Endothelial cell of umbilical vein (primary cell): ENCODE measurements around the gene HMGN1. TPM values are rescaled to one million over a fixed set of nuclear protein-coding genes. Genes with fewer than 3 reads are reported as not detected.

ENCODE experiments used
- BruUV-seq: library from RNA; stranded (reverse); fragments of 400-500 nt; replicated peaks from 2 replicates; lab custom pipeline; 2021; lab: Mats Ljungman, UMichigan
- CTCF ChIA-PET: fragments of 300-600, 350-600 bp; sonication (Branson Sonifier 250); formaldehyde crosslinking; loops from one replicate; lab custom pipeline; 2021; ENCODE audit warnings: antibody characterized with exemption, inconsistent platforms; lab: Charles Lee
- POLR2A ChIA-PET: fragments of 300-600, 350-600 bp; sonication (Branson Sonifier 250); formaldehyde crosslinking; loops from one replicate; lab custom pipeline; 2021; ENCODE audit warnings: antibody characterized with exemption, inconsistent platforms; lab: Charles Lee
- DNase-seq: peaks from one replicate; pipeline ENCODE4 v3.0.0-alpha.2; 2011; ENCODE audit warnings: low read depth, low spot score
- FAIRE-seq: peaks from 2 replicates; lab custom pipeline; 2011; peaks lifted over from hg19 to GRCh38; lab: Jason Lieb, UNC
- H2AFZ ChIP-seq: 2 replicates; pipeline ENCODE4 v1.6.0; 2012; ENCODE audit warnings: low read depth, low read length, control low read depth, inconsistent platforms
- H3K27ac ChIP-seq: 2 replicates; pipeline ENCODE4 v1.5.1; 2011; ENCODE audit warnings: low read depth, mild to moderate bottlenecking, control low read depth, low read length, moderate library complexity; ENCODE audit not compliant: insufficient read depth
- H3K27me3 ChIP-seq, 2 experiments: 2 replicates each; pipeline versions ENCODE4 v1.6.0 to v1.6.1; 2011; ENCODE audit warnings: low read length in 2 of 2, mixed read lengths in 1 of 2; ENCODE audit not compliant: control insufficient read depth in 2 of 2, insufficient read depth in 2 of 2
- H3K36me3 ChIP-seq, 2 experiments: 2 replicates in 1 of 2; 3 replicates in 1 of 2; pipeline ENCODE4 v1.5.1; 2011; ENCODE audit warnings: low read length in 2 of 2, mild to moderate bottlenecking in 1 of 2, moderate library complexity in 1 of 2; ENCODE audit not compliant: control insufficient read depth in 2 of 2, insufficient read depth in 2 of 2; ENCODE audit errors: extremely low read depth in 1 of 2
- H3K4me1 ChIP-seq: 3 replicates; pipeline ENCODE4 v1.5.1; 2011; ENCODE audit warnings: mild to moderate bottlenecking, low read length; ENCODE audit not compliant: control insufficient read depth, insufficient read depth; ENCODE audit errors: extremely low read depth
- H3K4me2 ChIP-seq: 2 replicates; pipeline ENCODE4 v1.6.1; 2011; ENCODE audit warnings: low read length, control low read depth, mixed read lengths; ENCODE audit not compliant: insufficient read depth
- H3K4me3 ChIP-seq, 3 experiments: fragments of 200-600 bp in 1 of 3; sonication (generic), shearing (Covaris generic) in 1 of 3; replicated peaks in 1 of 3; 2 replicates each; pipeline ENCODE4 v1.5.1; 2011 to 2016; ENCODE audit warnings: control low read depth in 3 of 3, low read length in 3 of 3, mild to moderate bottlenecking in 2 of 3, inconsistent platforms in 1 of 3, low read depth in 1 of 3, moderate library complexity in 1 of 3; ENCODE audit not compliant: insufficient read depth in 1 of 3
- H3K79me2 ChIP-seq: 2 replicates; pipeline ENCODE4 v1.6.0; 2012; ENCODE audit warnings: low read length, inconsistent platforms; ENCODE audit not compliant: control insufficient read depth, insufficient read depth
- H3K9ac ChIP-seq: replicated peaks from 2 replicates; pipeline ENCODE3; 2011; ENCODE audit warnings: low read length, control low read depth; ENCODE audit not compliant: insufficient read depth; ENCODE audit errors: extremely low read depth
- H3K9me1 ChIP-seq: replicated peaks from 3 replicates; pipeline ENCODE4 v1.6.0; 2011; ENCODE audit warnings: mild to moderate bottlenecking, low read length; ENCODE audit not compliant: control insufficient read depth, insufficient read depth; ENCODE audit errors: extremely low read depth
- H3K9me3 ChIP-seq: replicated peaks from 2 replicates; pipeline ENCODE4 v1.5.1; 2012; ENCODE audit warnings: low read length, inconsistent platforms; ENCODE audit not compliant: control insufficient read depth, insufficient read depth
- H4K20me1 ChIP-seq: replicated peaks from 2 replicates; pipeline ENCODE3; 2011; ENCODE audit warnings: mild to moderate bottlenecking, low read length; ENCODE audit not compliant: control insufficient read depth, insufficient read depth; ENCODE audit errors: extremely low read depth
- CTCF ChIP-seq, 2 donors: IDR thresholded peaks; 1 replicate in 1 of 2; 2 replicates in 1 of 2; pipeline ENCODE4 v1.5.1; 2011; ENCODE audit warnings: low read length in 2 of 2, mild to moderate bottlenecking in 2 of 2, moderate library complexity in 2 of 2, control low read depth in 1 of 2, inconsistent platforms in 1 of 2, low read depth in 1 of 2; ENCODE audit not compliant: insufficient read depth in 1 of 2; ENCODE audit errors: extremely low read depth in 1 of 2
- EZH2 ChIP-seq: IDR thresholded peaks from 2 replicates; pipeline ENCODE4 v1.6.1; 2012; ENCODE audit warnings: borderline replicate concordance, low read depth, mild to moderate bottlenecking, moderate library complexity, low read length, inconsistent platforms; ENCODE audit not compliant: severe bottlenecking
- FOS ChIP-seq: IDR thresholded peaks from 2 replicates; pipeline ENCODE4 v1.6.1; 2011; ENCODE audit warnings: mild to moderate bottlenecking, low read length, moderate library complexity, borderline replicate concordance; ENCODE audit not compliant: insufficient read depth
- GATA2 ChIP-seq: IDR thresholded peaks from 2 replicates; pipeline ENCODE4 v1.7.0; 2011; ENCODE audit warnings: low read depth, mild to moderate bottlenecking, moderate library complexity, mixed read lengths, low read length; ENCODE audit not compliant: insufficient read length, insufficient read depth
- JUN ChIP-seq: IDR thresholded peaks from 2 replicates; pipeline ENCODE4 v1.6.1; 2011; ENCODE audit warnings: borderline replicate concordance, low read depth; ENCODE audit not compliant: insufficient read length, insufficient read depth
- MAX ChIP-seq: IDR thresholded peaks from 2 replicates; pipeline ENCODE4 v1.6.1; 2011; ENCODE audit not compliant: insufficient read depth, insufficient read length
- MYC ChIP-seq: IDR thresholded peaks from one replicate; pipeline ENCODE4 v1.6.1; 2011; ENCODE audit warnings: mild to moderate bottlenecking, low read depth, low read length
- POLR2A ChIP-seq: IDR thresholded peaks from 2 replicates; pipeline ENCODE4 v1.6.1; 2012; ENCODE audit warnings: low read depth, mild to moderate bottlenecking, control low read depth, low read length
- POLR2AphosphoS5 ChIP-seq: IDR thresholded peaks from 2 replicates; pipeline ENCODE4 v1.6.1; 2012; ENCODE audit warnings: low read depth, mild to moderate bottlenecking, control low read depth, low read length, moderate library complexity; ENCODE audit not compliant: insufficient read depth
- dilution Hi-C: fragments of 300-500 bp; cut with MboI; formaldehyde crosslinking; loops from one replicate; pipeline ENCODE4 v1.15.0; 2019; ENCODE audit warnings: low sequenced_read_pairs; ENCODE audit not compliant: extremely low pct_ligation_motif_present
- intact Hi-C: fragments of 100-400 bp; cut with micrococcal nuclease; formaldehyde crosslinking; loops from one replicate; pipeline ENCODE4 v1.10.0; 2022
- polyA plus RNA-seq, 4 experiments: library from polyadenylated mRNA; depleted of rRNA in 3 of 4; stranded (reverse) in 3 of 4; unstranded in 1 of 4; fragments of >200 nt; gene quantifications; 2 replicates each; pipeline versions ENCODE4 v1.2.1 to v1.2.3, GENCODE V29; 2011 to 2012; ENCODE audit warnings: missing spikeins in 1 of 4
- total RNA-seq: library from RNA; stranded (reverse); gene quantifications from 2 replicates; pipeline ENCODE4 v1.2.3, GENCODE V29; 2021

Gene HMGN1
- total and polyA plus RNA-seq, 2 donors (not counting 3 experiments of a cell fraction or from before 2014, with no cell fraction given) = 162 to 360 TPM

- Histone ChIP-seq H2AFZ (no peak overlapping the region), H3K27me3 (peaks cover 7 to 10% of the 10 kb centered on the region in 2 experiments), H3K36me3 (no peaks in the 10 kb centered on the region), H3K4me2 (no peak overlapping the region), H3K4me3 (no peak overlapping the region), H3K9me1 (no peaks in the 10 kb centered on the region), H3K9ac (no peak overlapping the region), H3K27ac (no peak overlapping the region), H3K4me1 (no peaks in the 10 kb centered on the region), H3K9me3 (no peaks in the 10 kb centered on the region), H4K20me1 (no peaks in the 10 kb centered on the region), H3K79me2 (no peaks in the 10 kb centered on the region)
- TF ChIP-seq GATA2 = no peak
- no peak for TF ChIP-seq JUN
- no peak for TF ChIP-seq POLR2AphosphoS5
- ChIA-PET CTCF (interaction anchor here (0.7 to 1.0 kb wide), 2 partner anchors 12 to 63 kb away, joined by 3 to 9 read pairs; no protein-coding TSS in a partner anchor), POLR2A (interaction anchor here (0.7 kb wide), 1 partner anchor 27 kb away, joined by 3 read pairs; no protein-coding TSS in a partner anchor)
- FAIRE-seq (no peak), DNase-seq (no peak)
- intact Hi-C loops (no loop called here), dilution Hi-C loops (no loop called here)
- no TSS peak for BruUV-seq
These were observed 26.6 kb upstream of the HMGN1 start for GRCh38 chr21:39375446-39375845.

- FAIRE-seq = no peak
- TF ChIP-seq MAX (no peak), GATA2 (no peak), JUN (no peak), POLR2A (no peak), EZH2 (no peak), MYC (no peak), FOS (no peak), CTCF (IDR thresholded peaks at IDR 0.05; ENCODE audit: extremely low read depth in 1 of 2, insufficient read depth in 1 of 2, low read depth in 1 of 2, low read length in 2 of 2) (no peak), POLR2AphosphoS5 (no peak)
- ChIA-PET CTCF (interaction anchor here (0.6 to 1.6 kb wide), 7 partner anchors 12 to 67 kb away, joined by 3 to 37 read pairs (median 5); no protein-coding TSS in a partner anchor), POLR2A (no interaction called here)
- Histone ChIP-seq H3K27me3 (peaks cover 7 to 10% of the 10 kb centered on the region in 2 experiments), H3K4me3 (no peak overlapping the region), H3K4me1 (no peaks in the 10 kb centered on the region), H3K9ac (no peak overlapping the region), H4K20me1 (no peaks in the 10 kb centered on the region), H3K36me3 (no peaks in the 10 kb centered on the region), H3K9me1 (no peaks in the 10 kb centered on the region), H3K79me2 (no peaks in the 10 kb centered on the region), H2AFZ (no peak overlapping the region), H3K9me3 (no peaks in the 10 kb centered on the region), H3K4me2 (no peak overlapping the region), H3K27ac (no peak overlapping the region)
- intact Hi-C loops = no loop called here
- dilution Hi-C loops = no loop called here
- BruUV-seq = no TSS peak
- no peak for DNase-seq
These were observed 25.2 kb upstream of the HMGN1 start for GRCh38 chr21:39374046-39374445.
